GM12878 (cell line): Measurements from ENCODE around the gene SLC24A4.

Experiments
- EP300 ChIP-seq, 2 experiments: fragments of 150-350 bp in 1 of 2; IDR thresholded peaks; 2 replicates each; pipeline ENCODE4 v1.6.1; 2011 to 2012; ENCODE audit warnings: low read depth in 2 of 2, low read length in 2 of 2, borderline replicate concordance in 1 of 2, improper control_type of control experiment in 1 of 2, inconsistent platforms in 1 of 2; ENCODE audit not compliant: control insufficient read depth in 1 of 2
- MAX ChIP-seq: IDR thresholded peaks from 2 replicates; pipeline ENCODE4 v1.6.1; 2012; ENCODE audit warnings: low read depth, low read length, improper control_type of control experiment

DNA sequence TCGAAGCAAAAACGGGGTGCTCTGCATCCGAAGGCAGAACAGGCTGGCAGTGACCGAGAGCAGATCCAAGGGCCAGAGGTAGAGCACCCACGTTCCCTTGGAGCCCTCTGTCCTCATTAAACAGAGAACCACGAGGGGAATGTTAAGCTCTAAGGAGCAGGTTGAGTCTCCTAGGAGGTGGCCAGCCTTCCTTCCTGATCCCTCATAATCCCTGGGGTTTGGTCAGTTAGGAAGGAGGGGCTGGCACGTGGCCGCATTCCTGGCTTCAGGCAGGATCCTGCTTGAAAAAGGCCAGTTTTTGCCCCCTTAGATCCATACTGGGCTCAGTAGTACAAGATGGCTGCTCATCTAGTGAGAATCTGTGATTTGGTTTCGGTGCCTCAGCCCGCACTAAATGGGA is 57.2 kb downstream of the SLC24A4 start:
- no peak for TF ChIP-seq EP300 (IDR thresholded peaks at IDR 0.05; ENCODE audit: borderline replicate concordance in 1 of 2, control insufficient read depth in 1 of 2, low read depth in 2 of 2, low read length in 2 of 2)
- no peak for TF ChIP-seq MAX
